HG02870 (cell line): ENCODE measurements around the gene THSD4.
"Not testable (repeated sequence)": the region's sequence is repeated elsewhere in the genome, so short reads cannot be mapped to it uniquely, and the experiment has no call there.

ENCODE experiments used
- ATAC-seq: cut with Tn5 transposase; IDR thresholded peaks from one replicate; pipeline ENCODE4 v1.9.1; 2021; ENCODE audit warnings: mild to moderate bottlenecking, moderate library complexity; ENCODE audit not compliant: unreplicated experiment

THSD4 gene

DNA sequence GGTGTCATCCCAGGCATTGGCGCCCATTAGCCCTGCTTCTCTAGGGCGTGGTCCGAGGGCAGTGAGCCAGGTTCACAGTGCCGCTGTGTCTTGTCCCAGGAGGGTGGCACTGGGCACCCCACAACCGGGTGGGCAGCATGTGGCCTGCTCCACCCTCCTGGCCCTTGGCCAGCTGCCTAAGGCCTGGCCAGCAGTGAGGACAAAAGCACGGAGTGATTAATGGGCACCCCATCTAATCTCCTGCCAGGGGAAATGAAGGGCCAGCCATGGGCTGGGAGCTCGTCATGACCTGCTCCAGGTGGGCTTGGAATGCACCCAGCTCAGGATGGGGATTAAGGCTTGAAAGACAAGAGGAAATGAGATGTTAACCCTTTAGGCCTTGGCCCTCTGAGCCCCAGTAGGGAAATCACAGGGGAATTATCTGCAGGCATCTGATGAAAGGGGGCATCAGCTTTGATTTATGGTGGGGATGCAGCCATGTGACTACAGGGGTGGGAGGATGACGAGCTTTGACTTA, 5.2 kb downstream of the THSD4 start:
- ATAC-seq = no peak

DNA sequence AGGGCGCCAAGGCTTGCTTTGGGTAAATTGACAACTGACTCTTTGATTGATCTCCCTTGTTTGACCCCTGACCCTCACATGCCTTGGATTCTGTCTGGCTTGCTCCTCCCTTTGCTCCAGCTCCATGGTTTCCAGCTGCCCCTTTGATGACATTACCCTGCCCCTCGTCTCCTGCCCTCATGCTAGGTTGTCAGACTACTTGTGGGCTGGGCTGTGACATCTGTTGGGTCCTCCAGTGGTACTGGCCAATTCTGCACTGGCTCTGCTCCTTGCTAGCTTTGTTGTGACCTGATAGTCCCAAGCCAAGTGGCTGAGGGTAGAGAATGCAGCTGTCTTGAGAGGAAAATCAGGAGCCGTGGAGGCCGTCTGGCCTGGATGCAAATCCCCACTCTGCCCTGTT, 6.2 kb downstream of the THSD4 start:
- ATAC-seq = no peak

DNA sequence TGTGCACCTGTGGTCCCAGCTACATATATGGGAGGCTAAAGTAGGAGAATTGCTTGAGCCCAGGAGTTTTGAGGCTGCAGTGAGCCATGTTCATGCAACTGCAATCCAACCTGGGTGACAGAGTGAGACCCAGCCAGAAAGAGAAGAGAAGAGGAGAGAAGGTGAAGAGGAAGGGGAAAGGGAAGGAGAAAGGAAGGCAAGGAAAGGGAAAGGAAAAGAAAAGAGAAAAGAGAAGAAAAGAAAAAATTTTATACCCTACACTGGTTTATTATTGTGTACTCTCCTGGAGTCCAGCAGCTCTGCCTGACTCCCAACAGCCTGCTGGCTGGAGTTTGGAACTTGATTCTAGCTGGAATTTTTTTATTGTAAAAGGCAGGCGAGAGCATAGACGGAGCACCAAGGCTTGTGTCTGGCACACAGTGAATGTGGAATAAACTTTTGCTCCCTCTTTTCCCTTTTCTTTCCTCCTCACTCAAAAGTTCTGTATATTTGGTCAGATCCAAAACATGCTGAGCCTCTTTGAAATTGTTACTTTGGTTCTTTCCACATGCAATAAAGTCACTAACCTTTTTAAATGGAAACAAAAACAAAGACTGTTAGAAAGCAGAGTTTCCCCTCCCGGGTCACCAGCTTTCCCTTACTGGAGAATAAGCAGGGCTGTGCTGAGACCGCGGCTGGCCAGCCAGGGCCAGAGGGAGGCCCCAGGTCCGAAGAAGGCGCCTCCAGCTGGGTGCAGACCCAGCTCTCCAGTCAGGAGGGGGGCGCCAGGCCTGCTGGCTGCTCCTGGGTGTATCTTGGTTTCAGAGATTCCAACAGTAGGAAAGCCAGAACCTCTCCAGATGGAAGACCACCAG, 9.9 kb downstream of the THSD4 start:
- ATAC-seq = no peak

DNA sequence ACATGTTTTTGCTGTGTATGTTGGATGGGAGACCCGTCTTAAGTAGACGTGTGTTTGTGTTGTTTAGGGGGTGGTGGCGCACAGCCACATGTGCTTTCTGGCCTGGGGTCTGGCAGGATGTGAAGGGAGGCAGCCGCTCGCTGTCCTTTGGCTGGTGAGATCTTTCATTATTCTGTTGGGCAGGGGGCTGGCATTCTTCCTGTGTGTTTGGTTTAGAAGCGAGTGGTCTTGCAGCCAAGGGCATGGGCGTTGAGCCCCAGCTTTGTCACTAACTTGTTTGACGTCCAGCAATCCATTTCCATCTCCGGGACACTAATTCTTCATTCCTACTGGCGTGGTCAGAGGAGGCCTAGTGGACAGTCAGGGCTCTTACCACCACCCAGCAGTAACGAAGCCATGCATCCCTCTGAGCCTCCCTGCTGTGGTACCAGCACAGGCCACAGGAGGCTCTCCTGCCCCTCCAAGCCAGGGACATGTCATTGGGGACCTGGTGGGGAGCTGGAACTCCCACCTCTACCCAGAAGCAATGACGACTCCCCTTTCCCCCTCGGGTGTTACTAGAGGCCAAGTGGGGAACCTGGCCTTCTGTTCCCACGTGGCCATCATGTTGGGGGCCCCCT, 10.7 kb downstream of the THSD4 start:
- ATAC-seq = no peak

DNA sequence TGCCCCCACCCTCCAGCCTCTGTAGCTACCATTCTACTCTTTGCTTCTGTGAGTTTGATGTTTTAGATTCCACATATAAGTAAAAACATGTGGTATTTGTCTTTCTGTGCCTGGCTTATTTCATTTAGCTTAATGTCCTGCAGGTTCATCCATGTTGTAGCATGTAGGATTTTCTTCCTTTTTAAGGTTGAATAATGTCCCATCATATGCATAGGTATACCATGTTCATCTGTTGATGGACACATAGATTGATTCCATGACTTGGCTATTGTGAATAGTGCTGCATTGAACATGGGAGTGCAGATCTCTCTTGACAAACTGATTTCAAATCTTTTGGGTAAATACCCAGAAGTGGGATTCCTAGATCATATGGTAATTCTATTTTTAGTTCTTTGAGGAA, 11.8 kb downstream of the THSD4 start:
- no peak for ATAC-seq

DNA sequence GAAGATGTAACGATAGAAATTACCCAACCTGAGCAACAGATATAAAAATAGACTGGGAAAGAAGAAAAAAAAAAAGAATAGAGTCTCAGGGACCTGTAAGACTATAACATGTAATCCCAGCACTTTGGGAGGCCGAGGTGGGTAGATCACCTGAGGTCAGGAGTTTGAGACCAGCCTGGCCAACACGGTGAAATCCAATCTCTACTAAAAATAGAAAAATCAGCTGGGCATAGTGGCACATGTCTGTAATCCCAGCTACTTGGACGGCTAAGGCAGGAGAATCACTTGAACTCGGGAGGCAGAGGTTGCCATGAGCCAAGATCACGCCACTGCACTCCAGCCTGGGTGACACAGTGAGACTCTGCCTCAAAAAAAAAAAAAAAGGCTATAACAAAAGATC, 12.9 kb downstream of the THSD4 start:
- not testable (repeated sequence) for ATAC-seq

DNA sequence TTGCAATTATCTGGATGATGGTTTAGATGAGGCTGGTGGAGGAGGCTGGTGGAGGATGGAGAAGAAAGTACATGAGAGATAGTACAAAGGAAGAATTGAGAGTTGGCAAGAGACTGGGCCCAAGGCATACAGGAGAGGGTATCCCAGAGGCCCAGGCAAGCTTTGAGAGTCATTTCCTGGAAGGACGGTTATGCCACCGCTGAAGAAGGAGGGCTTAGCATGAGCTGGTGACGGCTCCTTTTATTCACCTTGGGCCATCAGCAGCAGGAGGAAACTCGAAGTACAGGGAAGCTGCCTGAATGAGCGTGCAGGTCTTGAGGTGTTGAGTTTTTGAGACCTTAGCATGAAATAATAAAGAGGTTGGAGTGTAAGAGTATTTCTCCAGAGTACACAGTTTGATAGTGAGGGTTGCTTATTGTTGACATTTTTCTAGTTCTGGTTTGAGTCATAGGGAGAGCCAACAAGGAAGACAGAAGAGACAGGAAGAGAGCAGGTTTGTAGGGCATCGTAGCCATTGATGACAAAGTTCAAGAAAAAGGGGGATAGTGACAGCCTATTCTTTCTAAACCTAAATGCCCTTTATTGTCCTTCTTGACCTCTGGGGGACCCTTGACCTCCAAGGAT, 13.8 kb downstream of the THSD4 start:
- ATAC-seq = no peak

DNA sequence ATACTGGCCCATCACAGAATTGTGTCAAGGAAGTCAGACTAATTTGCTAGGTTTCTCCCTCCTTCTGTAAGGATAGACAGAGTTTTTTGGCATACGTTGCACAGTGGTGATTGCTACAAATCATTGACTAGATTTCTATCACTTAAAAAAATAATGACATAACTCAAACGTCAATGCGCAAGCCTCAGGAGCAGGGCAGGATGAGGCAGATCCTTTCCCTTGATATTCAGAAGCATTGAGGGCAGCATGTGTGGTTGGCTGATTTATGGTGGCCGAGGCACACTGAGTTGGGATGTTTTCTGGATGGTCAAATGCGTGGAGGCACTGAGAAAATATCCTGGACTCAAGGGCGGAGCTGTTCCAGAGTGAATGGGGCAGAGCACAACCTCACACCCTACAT, 14.4 kb downstream of the THSD4 start:
- ATAC-seq = no peak

DNA sequence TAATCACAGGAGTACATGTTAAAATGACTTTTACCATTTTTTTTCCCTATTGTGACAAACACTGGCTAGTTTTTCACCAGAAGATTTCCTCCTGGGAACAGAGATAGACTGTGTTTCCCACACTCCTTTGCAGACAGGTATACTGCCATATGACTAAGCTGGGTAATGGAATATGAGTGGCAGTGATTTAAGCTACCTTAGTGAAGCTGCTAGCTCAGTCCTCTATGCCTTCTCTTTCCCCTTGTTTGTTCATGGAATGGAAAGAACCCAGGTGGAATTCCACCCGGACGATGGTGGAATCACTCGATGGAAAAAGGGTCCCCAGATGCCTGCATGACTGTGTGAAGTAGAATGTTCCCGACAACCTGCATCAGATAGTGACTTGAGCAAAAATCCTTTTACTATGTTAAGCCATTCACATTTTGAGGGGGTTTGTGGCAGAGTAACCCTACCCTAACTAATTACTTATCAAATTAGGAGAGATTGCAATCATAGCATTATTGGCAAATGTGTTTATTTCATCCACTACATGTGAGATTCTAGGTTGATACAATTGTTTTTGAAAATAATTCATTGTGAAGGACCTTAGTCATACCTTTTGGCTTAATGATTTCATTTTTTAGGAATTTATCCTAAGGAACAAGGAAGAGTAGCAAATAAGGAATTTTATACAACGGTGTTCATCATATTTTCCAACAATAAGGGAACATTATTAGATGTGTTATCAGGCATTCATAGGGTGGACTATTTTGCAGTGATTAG, 16.5 kb downstream of the THSD4 start:
- no peak for ATAC-seq

DNA sequence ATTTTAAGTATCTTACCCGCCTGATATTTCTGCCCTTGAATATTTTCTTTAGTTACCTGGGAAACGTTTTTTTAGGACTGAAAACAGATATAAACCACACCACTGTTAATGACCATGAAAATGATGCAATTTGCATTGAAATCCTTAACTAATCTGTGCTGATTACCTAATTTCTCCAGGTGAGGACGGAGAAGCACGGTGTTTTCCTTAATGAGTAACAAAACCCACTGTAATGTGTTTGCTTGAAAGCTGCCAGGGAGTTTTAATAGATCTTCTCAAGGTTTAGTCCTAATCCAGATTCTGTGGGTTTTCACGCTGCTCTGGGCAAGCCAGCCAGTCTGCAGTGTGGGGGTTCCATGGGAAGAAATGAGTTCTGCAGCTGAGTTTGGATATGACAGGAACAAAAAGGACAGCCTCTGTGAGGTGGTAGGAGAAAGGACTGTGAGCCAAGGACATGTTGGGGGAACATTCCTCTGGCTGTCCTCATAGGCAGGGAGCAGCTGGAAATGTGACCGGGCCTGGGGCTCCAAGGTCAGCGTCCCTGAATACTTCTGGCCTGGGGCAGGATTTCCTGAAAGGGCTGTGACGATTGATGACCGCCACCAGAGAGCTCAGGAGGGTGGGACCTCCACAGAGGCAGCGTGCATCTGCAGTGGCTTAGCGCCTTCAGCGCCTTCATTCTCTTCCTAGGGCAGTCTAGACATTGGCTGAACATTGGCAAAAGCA, 18.6 kb downstream of the THSD4 start:
- no peak for ATAC-seq

DNA sequence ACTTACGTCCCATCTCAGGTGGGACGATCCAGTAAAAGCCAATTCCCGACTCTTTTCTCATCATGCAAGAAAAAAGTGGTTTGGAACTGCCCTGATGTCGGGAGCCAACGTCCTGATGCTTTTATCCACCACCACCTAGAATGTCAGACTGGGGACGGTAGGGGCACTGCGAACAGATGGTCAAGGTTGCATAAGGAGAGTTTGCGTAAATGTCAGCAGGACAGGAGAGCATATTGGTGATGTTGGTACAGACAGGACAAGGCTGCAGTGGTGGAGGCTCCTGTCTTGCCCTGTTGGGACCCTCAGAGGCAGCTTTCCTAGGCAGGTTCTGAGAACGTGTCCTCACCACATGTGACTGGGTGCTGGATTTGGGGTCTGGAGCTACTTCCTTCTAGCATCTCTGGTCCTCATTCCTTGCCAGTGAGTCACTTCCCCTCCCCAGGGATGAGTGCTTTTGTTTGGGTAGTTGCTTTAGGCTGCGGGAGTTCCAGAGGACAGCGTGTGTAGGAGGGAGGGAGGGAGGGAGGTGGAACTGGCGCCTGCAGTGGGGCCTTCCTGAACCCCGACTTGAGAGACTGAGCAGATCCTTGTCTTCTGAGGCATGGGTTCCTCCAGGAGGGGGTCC, 21.0 kb downstream of the THSD4 start:
- no peak for ATAC-seq

DNA sequence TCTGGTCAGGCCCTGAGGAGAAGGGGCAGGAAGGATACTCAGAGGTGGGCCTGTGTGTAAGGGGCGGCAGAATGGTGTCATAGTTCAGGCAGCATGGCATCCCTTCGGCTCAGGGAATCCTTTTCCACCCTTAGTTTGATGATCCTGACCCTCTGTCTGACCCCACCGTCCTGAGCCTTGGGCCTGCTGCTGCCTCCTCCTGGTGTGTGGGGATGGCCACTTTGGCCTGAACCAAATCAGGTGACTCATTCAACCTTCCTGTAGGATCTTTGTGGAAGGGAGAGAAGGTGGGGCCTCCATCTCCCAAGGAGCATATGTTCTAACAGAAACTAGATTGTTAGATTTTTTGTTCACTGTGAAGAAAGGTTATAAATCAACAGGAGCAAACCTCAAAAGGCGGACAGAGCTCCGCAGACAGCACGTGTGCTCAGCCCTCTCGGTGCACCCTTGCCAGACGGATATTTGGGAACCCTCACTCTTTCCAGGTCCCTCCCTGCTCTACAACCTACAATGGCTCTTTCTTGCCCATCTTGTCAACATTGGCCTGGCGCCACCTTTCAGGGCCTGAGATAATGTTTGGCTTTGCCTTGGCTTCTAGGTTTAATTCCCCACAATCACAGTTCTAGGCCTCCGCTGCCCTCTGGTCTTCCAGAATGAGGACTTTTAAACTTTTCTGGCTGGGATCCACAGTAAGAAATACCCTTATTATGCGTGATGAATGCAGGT, 21.7 kb downstream of the THSD4 start:
- ATAC-seq = no peak

DNA sequence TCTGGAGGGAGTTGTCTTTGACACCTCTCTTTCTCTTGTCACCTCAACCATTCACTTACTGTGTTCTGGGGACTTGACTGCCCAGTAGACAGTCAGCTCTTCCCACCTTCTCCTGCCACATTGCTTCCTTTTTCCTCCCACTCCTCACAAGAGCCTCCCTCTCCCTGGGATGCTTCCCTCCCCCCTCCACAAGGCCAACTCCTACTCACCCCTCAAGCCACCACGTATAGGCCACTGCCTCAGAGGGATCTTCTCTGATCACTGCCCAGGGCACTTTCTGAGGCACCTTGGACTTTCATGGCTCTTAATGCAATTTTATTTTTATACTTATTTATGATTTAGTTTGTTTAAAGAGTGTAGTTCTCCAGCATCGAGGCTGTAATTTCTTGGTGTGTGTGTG, 23.2 kb downstream of the THSD4 start:
- no peak for ATAC-seq

DNA sequence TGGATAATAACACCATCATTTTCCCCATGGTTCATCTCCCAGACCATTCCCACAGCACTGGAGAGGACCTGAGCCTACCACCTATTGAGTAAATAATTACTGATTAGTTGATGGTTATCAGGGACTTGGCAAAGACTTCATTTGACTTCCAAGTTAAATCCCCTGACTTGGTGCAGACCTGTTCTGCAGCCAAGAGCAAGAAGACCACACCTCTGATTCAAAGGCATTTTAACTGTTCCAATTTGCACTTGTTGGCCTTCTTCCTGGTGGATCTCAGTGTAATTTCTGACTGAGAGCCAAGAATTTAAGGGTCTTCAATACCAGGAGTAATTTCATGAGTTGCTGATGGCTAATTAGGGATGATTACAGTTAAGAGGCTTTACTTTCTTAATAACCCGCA, 24.0 kb downstream of the THSD4 start:
- ATAC-seq = no peak

DNA sequence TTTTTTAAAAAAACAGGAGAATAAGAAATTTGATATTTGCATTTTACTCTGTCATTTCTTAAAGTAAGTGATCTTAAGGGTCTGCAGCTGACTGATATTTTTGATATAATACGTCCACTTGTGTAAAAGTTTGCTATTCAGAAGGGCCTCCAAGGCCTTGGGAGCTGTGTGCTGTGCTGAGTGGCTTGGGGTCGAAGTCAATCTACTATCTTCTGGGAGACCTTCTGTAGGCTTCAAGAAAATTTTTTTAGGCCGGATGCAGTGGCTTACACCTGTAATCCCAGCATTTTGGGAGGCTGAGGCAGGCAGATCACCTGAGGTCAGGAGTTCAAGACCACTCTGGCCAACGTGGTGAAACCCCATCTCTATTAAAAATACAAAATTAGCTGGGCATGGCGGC, 26.3 kb downstream of the THSD4 start:
- ATAC-seq = no peak

DNA sequence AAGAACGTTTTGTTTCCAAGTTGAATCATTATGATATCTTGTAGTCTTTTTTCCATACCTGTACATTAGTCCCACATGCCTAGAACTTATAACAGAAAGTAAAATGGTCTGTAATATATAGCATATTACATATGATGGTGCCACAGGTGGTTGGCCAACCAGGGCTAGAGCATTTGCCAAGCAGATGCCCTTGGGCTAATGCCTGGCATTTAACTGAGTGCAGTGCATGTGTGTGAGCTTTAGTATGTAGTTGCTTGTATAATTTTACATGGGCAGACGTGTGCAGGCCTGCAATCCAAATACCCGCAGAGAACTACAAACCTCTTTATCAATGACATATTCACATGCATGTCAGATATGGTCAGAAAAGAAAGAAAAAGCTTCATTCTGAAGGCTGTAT, 27.5 kb downstream of the THSD4 start:
- ATAC-seq = no peak

DNA sequence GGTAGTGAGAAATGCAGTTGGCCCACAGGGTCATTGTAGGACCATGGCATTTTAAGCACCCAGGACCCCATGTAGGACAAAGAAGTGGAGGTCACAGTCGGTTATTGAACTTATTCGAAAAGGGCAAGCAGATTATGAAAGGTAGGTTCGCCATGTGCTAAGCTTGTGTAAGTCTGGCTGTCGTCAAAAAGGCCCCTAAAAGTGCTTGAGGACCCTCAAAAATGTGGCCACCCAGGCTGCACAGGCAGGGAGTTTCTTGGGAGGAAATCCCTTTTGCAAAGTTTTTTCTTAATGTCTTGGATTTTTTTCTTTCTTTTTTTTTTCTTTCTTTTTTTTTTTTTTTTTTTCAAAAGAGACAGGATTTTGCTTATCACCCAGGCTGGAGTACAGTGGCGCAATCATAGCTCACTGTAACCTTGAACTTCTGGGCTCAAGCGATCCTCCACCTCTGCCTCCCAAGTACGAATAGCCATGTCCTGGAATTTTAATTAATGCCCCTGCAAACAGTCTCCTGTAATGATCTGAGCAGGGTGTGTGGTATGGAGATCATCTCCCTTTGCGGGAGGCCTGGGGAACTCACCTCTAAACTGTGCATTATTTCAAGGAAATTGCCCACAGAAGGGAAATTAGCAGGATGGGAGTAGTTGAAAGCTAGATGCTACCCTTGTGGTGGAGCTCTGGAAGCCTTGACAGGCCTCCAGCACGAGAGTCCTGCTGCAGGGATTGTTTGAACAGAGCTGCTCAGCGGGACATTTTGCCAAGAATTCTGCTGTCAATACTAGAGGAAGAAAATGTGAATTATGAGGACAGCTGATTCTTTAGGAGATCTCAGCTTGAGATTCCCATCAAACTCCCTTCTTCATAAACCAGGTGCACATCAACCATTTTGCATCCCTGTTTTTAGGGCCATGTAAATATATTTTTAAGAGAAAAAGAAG, 28.4 kb downstream of the THSD4 start:
- no peak for ATAC-seq

DNA sequence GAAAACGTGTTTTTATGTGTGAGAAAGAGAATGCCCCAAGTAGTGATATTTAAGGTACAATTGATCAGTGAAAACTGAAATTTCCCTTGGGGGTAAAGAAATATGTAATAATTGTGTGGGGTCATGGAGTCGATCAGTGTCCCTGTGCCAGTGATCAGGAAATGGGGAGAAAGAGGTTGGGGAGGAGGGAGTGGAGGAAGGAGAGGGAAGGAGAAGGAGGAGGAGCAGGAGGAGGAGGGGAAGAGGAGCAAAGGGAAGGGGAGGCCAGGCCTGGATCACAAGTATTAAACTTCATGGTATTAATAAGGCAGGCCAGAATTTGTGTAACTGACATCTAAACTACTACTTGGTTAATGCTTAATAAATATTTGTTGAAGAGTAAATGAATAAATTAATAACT, 30.4 kb downstream of the THSD4 start:
- no peak for ATAC-seq
